ENCODE data around the gene WDR93. TPM values are rescaled to one million over a fixed set of nuclear protein-coding genes. Genes with fewer than 3 reads are reported as not detected.

Gene WDR93
- total RNA-seq (2021) (0.09 TPM in 1 of 3 replicates, not detected in the others), Bru-seq, nascent RNA (percentile 15 among the genes with signal in this experiment)
- long read RNA-seq, experiment 1: 0 reads
- long read RNA-seq, experiment 2: 0 reads
- long read RNA-seq, experiment 3: 0 reads

DNA sequence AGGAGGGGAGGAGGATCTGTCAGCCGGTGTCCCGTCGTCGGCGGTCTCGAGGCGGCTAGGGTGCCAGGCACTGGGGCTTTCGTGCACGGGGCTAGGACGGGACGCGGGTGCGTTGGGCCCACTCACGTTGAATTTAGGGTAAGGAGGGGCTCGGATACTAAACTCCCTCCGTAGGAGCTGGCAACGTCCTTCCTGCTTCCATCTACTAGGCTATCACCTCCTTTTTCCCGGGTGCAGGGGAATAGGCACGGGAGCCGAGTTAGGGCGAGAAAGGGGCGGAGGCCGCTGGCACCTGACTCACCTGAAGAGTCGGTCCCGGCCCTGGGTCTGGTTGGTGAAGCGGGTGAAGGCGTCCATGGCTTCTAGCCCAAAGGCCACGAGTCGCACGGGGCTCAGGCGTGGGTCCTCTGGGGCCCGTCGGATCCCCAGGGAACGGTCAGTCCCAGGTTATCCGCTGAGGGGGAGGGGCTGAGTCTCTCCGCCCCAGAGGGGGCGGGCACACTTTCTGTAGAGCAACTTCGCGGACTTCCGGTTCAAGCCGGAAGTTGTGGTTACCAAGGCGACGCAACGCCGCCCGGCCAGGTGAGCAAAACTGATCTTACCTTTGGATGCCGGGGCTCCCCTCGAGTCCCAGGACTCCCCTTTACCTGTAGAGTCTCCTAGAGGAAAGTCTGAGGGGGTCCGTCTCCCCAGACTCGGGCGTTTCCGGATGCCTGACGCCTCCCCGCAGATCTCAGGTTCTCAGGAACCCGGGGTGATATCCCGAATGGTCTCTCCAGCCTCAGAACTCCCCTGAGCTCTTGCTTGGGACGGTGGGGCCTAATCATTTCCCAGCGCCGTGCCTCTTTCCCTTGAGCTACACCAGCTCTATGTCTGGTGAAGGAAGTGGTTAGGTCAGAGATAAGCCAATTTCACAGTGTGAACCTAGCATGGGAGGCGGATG lies at the start of gene WDR93, which contains the start of gene PEX11A:
Gene WDR93, plus strand, starts transcription at position 536 of the 943 bp plus-strand sequence. CDS start 10,936 bp downstream, outside the sequence.
Gene PEX11A, minus strand, starts transcription at position 479 of the 943 bp plus-strand sequence. Its CDS starts 122 bp downstream, at position 357.
- DNase-seq (ENCODE audit: low spot score) (peak; percentile 91), ATAC-seq (peak; percentile 98)
- H3K4me1 Mint-ChIP-seq: peaks cover 4% of the 10 kb centered on the region; the same call in 1 of the 2 replicates
- H3K9me3 Mint-ChIP-seq: no peaks in the 10 kb centered on the region
- H3K36me3 Mint-ChIP-seq: no peaks in the 10 kb centered on the region
- ChIA-PET POLR2A (interaction anchor here (0.6 to 1.0 kb wide), 2 partner anchors 12 to 981 kb away, joined by 3 read pairs; no protein-coding TSS in a partner anchor), CTCF (interaction anchor here (1.0 to 2.1 kb wide), 4 partner anchors 17 to 70 kb away, joined by 3 to 8 read pairs (median 4); no protein-coding TSS in a partner anchor)
- H3K27me3 Mint-ChIP-seq (ENCODE audit: low read depth): peaks cover 33% of the 10 kb centered on the region
- peak within 1 kb of the TSS; percentile 85 for H3K4me3 Mint-ChIP-seq
- no peak within 1 kb of the TSS for H3K27ac Mint-ChIP-seq
- TF ChIP-seq ZNF232 (CRISPR knock-in tag; IDR thresholded peaks at IDR 0.05) (no peak), FOXK1 (CRISPR knock-in tag; IDR thresholded peaks at IDR 0.05) (no peak), FOXP1 (CRISPR knock-in tag; IDR thresholded peaks at IDR 0.05; ENCODE audit: borderline replicate concordance) (no peak), PRRX2 (CRISPR knock-in tag; IDR thresholded peaks at IDR 0.05) (no peak), EMX1 (CRISPR knock-in tag; IDR thresholded peaks at IDR 0.05) (no peak), ZBTB21 (CRISPR knock-in tag; IDR thresholded peaks at IDR 0.05; ENCODE audit: borderline replicate concordance) (no peak), JAZF1 (CRISPR knock-in tag; IDR thresholded peaks at IDR 0.05) (no peak), ZNF671 (CRISPR knock-in tag; IDR thresholded peaks at IDR 0.05) (no peak), GABPB1 (CRISPR knock-in tag; IDR thresholded peaks at IDR 0.05) (no peak), ZNF219 (CRISPR knock-in tag; IDR thresholded peaks at IDR 0.05; ENCODE audit: borderline replicate concordance) (no peak), ZNF416 (CRISPR knock-in tag; IDR thresholded peaks at IDR 0.05) (no peak), NFYB (CRISPR knock-in tag; conservative IDR thresholded peaks at IDR 0.05; ENCODE audit: low read depth) (no peak), SMAD3 (CRISPR knock-in tag; IDR thresholded peaks at IDR 0.05; ENCODE audit: borderline replicate concordance) (no peak), CREB1 (CRISPR knock-in tag; IDR thresholded peaks at IDR 0.05) (no peak), ZNF423 (CRISPR knock-in tag; IDR thresholded peaks at IDR 0.05) (no peak), MXD4 (CRISPR knock-in tag; IDR thresholded peaks at IDR 0.05; ENCODE audit: borderline replicate concordance) (no peak)
- TF ChIP-seq, protein P1, sequence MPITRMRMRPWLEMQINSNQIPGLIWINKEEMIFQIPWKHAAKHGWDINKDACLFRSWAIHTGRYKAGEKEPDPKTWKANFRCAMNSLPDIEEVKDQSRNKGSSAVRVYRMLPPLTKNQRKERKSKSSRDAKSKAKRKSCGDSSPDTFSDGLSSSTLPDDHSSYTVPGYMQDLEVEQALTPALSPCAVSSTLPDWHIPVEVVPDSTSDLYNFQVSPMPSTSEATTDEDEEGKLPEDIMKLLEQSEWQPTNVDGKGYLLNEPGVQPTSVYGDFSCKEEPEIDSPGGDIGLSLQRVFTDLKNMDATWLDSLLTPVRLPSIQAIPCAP (CRISPR knock-in tag; IDR thresholded peaks at IDR 0.05): no peak; the same call in 1 of the 2 replicates
- TF ChIP-seq, protein P2, sequence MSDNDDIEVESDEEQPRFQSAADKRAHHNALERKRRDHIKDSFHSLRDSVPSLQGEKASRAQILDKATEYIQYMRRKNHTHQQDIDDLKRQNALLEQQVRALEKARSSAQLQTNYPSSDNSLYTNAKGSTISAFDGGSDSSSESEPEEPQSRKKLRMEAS (CRISPR knock-in tag; IDR thresholded peaks at IDR 0.05): peak; percentile 22; the same call in 1 of the 2 replicates
- TF ChIP-seq, protein P3, sequence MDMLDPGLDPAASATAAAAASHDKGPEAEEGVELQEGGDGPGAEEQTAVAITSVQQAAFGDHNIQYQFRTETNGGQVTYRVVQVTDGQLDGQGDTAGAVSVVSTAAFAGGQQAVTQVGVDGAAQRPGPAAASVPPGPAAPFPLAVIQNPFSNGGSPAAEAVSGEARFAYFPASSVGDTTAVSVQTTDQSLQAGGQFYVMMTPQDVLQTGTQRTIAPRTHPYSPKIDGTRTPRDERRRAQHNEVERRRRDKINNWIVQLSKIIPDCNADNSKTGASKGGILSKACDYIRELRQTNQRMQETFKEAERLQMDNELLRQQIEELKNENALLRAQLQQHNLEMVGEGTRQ (CRISPR knock-in tag; IDR thresholded peaks at IDR 0.05): peak; percentile 31; the same call in 1 of the 2 replicates
- TF ChIP-seq, protein P4, sequence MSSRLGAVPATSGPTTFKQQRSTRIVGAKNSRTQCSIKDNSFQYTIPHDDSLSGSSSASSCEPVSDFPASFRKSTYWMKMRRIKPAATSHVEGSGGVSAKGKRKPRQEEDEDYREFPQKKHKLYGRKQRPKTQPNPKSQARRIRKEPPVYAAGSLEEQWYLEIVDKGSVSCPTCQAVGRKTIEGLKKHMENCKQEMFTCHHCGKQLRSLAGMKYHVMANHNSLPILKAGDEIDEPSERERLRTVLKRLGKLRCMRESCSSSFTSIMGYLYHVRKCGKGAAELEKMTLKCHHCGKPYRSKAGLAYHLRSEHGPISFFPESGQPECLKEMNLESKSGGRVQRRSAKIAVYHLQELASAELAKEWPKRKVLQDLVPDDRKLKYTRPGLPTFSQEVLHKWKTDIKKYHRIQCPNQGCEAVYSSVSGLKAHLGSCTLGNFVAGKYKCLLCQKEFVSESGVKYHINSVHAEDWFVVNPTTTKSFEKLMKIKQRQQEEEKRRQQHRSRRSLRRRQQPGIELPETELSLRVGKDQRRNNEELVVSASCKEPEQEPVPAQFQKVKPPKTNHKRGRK (CRISPR knock-in tag; IDR thresholded peaks at IDR 0.05; ENCODE audit: borderline replicate concordance): no peak
- TF ChIP-seq, protein P5, sequence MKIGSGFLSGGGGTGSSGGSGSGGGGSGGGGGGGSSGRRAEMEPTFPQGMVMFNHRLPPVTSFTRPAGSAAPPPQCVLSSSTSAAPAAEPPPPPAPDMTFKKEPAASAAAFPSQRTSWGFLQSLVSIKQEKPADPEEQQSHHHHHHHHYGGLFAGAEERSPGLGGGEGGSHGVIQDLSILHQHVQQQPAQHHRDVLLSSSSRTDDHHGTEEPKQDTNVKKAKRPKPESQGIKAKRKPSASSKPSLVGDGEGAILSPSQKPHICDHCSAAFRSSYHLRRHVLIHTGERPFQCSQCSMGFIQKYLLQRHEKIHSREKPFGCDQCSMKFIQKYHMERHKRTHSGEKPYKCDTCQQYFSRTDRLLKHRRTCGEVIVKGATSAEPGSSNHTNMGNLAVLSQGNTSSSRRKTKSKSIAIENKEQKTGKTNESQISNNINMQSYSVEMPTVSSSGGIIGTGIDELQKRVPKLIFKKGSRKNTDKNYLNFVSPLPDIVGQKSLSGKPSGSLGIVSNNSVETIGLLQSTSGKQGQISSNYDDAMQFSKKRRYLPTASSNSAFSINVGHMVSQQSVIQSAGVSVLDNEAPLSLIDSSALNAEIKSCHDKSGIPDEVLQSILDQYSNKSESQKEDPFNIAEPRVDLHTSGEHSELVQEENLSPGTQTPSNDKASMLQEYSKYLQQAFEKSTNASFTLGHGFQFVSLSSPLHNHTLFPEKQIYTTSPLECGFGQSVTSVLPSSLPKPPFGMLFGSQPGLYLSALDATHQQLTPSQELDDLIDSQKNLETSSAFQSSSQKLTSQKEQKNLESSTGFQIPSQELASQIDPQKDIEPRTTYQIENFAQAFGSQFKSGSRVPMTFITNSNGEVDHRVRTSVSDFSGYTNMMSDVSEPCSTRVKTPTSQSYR (CRISPR knock-in tag; IDR thresholded peaks at IDR 0.05): no peak
- TF ChIP-seq, protein P6, sequence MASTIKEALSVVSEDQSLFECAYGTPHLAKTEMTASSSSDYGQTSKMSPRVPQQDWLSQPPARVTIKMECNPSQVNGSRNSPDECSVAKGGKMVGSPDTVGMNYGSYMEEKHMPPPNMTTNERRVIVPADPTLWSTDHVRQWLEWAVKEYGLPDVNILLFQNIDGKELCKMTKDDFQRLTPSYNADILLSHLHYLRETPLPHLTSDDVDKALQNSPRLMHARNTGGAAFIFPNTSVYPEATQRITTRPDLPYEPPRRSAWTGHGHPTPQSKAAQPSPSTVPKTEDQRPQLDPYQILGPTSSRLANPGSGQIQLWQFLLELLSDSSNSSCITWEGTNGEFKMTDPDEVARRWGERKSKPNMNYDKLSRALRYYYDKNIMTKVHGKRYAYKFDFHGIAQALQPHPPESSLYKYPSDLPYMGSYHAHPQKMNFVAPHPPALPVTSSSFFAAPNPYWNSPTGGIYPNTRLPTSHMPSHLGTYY (CRISPR knock-in tag; IDR thresholded peaks at IDR 0.05): no peak
- TF ChIP-seq, protein P7, sequence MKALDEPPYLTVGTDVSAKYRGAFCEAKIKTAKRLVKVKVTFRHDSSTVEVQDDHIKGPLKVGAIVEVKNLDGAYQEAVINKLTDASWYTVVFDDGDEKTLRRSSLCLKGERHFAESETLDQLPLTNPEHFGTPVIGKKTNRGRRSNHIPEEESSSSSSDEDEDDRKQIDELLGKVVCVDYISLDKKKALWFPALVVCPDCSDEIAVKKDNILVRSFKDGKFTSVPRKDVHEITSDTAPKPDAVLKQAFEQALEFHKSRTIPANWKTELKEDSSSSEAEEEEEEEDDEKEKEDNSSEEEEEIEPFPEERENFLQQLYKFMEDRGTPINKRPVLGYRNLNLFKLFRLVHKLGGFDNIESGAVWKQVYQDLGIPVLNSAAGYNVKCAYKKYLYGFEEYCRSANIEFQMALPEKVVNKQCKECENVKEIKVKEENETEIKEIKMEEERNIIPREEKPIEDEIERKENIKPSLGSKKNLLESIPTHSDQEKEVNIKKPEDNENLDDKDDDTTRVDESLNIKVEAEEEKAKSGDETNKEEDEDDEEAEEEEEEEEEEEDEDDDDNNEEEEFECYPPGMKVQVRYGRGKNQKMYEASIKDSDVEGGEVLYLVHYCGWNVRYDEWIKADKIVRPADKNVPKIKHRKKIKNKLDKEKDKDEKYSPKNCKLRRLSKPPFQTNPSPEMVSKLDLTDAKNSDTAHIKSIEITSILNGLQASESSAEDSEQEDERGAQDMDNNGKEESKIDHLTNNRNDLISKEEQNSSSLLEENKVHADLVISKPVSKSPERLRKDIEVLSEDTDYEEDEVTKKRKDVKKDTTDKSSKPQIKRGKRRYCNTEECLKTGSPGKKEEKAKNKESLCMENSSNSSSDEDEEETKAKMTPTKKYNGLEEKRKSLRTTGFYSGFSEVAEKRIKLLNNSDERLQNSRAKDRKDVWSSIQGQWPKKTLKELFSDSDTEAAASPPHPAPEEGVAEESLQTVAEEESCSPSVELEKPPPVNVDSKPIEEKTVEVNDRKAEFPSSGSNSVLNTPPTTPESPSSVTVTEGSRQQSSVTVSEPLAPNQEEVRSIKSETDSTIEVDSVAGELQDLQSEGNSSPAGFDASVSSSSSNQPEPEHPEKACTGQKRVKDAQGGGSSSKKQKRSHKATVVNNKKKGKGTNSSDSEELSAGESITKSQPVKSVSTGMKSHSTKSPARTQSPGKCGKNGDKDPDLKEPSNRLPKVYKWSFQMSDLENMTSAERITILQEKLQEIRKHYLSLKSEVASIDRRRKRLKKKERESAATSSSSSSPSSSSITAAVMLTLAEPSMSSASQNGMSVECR (CRISPR knock-in tag; IDR thresholded peaks at IDR 0.05; ENCODE audit: borderline replicate concordance): no peak

All from WTC11 (cell line).